Fibroblast of mammary gland (primary cell): ENCODE measurements around the gene EFEMP1.
"Not testable (repeated sequence)": the region's sequence is repeated elsewhere in the genome, so short reads cannot be mapped to it uniquely, and the experiment has no call there.

Experiments
- DNase-seq: peaks from one replicate; pipeline ENCODE4 v3.0.0-alpha.2; 2010; ENCODE audit warnings: low read depth
- H3K4me3 ChIP-seq: 2 replicates; pipeline ENCODE4 v1.5.1; 2011; ENCODE audit warnings: low read depth, mild to moderate bottlenecking, low read length, moderate library complexity; ENCODE audit not compliant: control insufficient read depth
- TF ChIP-seq, protein P1 (sequence below): conservative IDR thresholded peaks from 2 replicates; pipeline ENCODE4 v1.5.1; 2011; ENCODE audit warnings: low read depth, low read length, inconsistent platforms; ENCODE audit not compliant: control insufficient read depth, insufficient read depth

EFEMP1 gene

GRCh38 chr2:55827855-55828254 is 95.7 kb downstream of the EFEMP1 start:
- DNase-seq: no peak
- H3K4me3 ChIP-seq: no peak overlapping the region
- TF ChIP-seq, protein P1, sequence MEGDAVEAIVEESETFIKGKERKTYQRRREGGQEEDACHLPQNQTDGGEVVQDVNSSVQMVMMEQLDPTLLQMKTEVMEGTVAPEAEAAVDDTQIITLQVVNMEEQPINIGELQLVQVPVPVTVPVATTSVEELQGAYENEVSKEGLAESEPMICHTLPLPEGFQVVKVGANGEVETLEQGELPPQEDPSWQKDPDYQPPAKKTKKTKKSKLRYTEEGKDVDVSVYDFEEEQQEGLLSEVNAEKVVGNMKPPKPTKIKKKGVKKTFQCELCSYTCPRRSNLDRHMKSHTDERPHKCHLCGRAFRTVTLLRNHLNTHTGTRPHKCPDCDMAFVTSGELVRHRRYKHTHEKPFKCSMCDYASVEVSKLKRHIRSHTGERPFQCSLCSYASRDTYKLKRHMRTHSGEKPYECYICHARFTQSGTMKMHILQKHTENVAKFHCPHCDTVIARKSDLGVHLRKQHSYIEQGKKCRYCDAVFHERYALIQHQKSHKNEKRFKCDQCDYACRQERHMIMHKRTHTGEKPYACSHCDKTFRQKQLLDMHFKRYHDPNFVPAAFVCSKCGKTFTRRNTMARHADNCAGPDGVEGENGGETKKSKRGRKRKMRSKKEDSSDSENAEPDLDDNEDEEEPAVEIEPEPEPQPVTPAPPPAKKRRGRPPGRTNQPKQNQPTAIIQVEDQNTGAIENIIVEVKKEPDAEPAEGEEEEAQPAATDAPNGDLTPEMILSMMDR: no peak

DNA sequence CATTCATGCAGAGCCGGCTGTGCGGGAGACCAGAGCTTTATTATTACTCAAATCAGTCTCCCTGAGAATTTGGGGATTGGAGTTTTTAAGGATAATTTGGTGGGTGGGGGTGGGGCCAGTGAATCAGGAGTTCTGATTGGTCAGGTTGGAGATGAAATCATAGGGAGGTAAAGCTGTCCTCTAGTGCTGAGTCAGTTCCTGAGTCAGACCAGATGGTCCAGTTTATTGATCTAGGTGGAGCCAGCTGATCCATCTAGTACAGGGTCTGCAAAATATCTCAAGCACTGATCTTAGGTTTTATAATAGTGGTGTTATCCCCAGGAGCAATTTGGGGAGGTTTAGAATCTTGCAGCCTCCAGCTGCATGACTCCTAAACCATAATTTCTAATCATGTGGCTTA is 96.2 kb downstream of the EFEMP1 start:
- DNase-seq: peak; percentile 75
- H3K4me3 ChIP-seq: not testable (repeated sequence)

DNA sequence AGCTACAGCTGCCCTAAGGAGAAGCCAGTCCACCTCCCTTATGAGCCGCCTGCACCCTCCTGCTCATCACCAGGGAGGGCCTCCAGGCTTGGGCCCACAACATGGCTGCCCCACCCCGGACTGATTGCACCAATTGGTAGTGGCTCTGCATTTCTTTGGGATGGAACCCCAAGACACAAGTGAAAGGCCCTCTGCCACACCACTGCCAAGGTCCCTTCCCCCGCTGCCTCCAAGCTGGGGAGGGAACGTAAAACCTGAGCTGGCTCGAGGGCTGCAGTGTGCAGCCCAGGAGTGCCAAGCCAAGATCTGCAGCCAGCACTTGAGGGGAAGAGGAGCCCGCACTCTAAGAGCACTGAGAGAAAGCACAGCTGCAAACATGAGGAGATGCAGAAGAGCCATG is 97.3 kb downstream of the EFEMP1 start:
- TF ChIP-seq, protein P1: no peak
- DNase-seq: no peak
- no peak overlapping the region for H3K4me3 ChIP-seq

DNA sequence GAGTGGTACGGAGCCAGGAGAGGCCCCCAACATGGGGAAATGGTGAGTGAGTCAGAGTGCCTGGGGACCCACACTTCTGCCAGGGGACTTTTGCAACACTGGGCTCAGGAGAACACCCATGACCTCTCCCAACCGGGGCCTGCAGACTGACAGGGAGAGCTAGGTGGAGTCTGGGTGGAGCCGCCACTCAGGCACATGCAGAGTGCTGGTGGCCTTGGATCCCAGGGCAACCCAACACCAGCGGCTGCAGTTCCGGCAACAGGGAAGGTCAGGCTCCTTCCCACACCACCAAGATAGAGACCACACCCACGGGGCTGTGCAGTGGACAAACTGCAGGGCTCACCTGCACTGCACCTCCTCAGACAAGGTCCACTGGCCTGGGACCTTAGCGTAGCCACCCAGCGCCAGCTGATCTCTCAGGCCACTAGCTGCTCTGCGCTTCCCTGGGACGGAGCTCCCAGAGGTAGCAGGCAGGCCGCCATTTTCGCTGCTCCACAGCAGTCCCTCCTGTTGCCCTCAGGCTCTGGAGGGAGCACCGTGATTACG is 99.0 kb downstream of the EFEMP1 start:
- DNase-seq: no peak
- no peak overlapping the region for H3K4me3 ChIP-seq
- TF ChIP-seq, protein P1: no peak
